Neural progenitor cell (in vitro differentiated cells): ENCODE results near the gene SIRPA. TPM values are rescaled to one million over a fixed set of nuclear protein-coding genes. Genes with fewer than 3 reads are reported as not detected.

Source experiments
- DNase-seq: peaks from one replicate; pipeline ENCODE4 v3.0.0-alpha.2; 2016; ENCODE audit warnings: low spot score
- H2AFZ ChIP-seq: fragments of 200-600 bp; sonication (generic); replicated peaks from 2 replicates; pipeline ENCODE4 v1.6.1; 2016; ENCODE audit warnings: antibody characterized with exemption
- H3F3A ChIP-seq: fragments of 200-600 bp; sonication (generic); 2 replicates; pipeline ENCODE4 v1.6.1; 2016; ENCODE audit warnings: antibody characterized with exemption, low read depth
- H3K27ac ChIP-seq: fragments of 200-600 bp; sonication (generic); 2 replicates; pipeline ENCODE4 v1.5.1; 2016; ENCODE audit warnings: mild to moderate bottlenecking
- H3K27me3 ChIP-seq: fragments of 200-600 bp; sonication (generic); 2 replicates; pipeline ENCODE4 v1.6.1; 2016; ENCODE audit warnings: mild to moderate bottlenecking, moderate library complexity
- H3K36me3 ChIP-seq: fragments of 200-600 bp; sonication (generic); 2 replicates; pipeline ENCODE4 v1.5.1; 2016
- H3K4me1 ChIP-seq: fragments of 200-600 bp; sonication (generic); 2 replicates; pipeline ENCODE4 v1.6.1; 2016; ENCODE audit warnings: mixed run types
- H3K4me2 ChIP-seq: fragments of 200-600 bp; sonication (generic); 2 replicates; pipeline ENCODE4 v1.6.1; 2016
- H3K4me3 ChIP-seq: fragments of 200-600 bp; sonication (generic); 2 replicates; pipeline ENCODE4 v1.5.1; 2016
- H3K79me2 ChIP-seq: fragments of 200-600 bp; sonication (generic); 2 replicates; pipeline ENCODE4 v1.6.1; 2016; ENCODE audit warnings: low read depth
- H3K9ac ChIP-seq: fragments of 200-600 bp; sonication (generic); 2 replicates; pipeline ENCODE4 v1.6.1; 2016
- H3K9me3 ChIP-seq: fragments of 200-600 bp; sonication (generic); 2 replicates; pipeline ENCODE4 v1.5.1; 2016; ENCODE audit warnings: low read depth
- H4K20me1 ChIP-seq: fragments of 200-600 bp; sonication (generic); 2 replicates; pipeline ENCODE4 v1.6.1; 2016; ENCODE audit warnings: low read depth
- H3K27ac Mint-ChIP-seq: 3 replicates; pipeline ENCODE4 v1.8.0; 2021; ENCODE audit warnings: mixed read lengths
- H3K27me3 Mint-ChIP-seq: 2 replicates; pipeline ENCODE4 v1.8.0; 2022; ENCODE audit warnings: low read depth, mild to moderate bottlenecking, inconsistent platforms, moderate library complexity, mixed read lengths; ENCODE audit not compliant: insufficient read depth
- H3K36me3 Mint-ChIP-seq: 3 replicates; pipeline ENCODE4 v1.8.0; 2021; ENCODE audit warnings: mixed read lengths
- H3K4me1 Mint-ChIP-seq: 3 replicates; pipeline ENCODE4 v1.8.0; 2021; ENCODE audit warnings: mixed read lengths
- H3K4me3 Mint-ChIP-seq: 3 replicates; pipeline ENCODE4 v1.8.0; 2021; ENCODE audit warnings: mild to moderate bottlenecking, moderate library complexity, mixed read lengths
- H3K9me3 Mint-ChIP-seq: 3 replicates; pipeline ENCODE4 v1.8.0; 2020; ENCODE audit warnings: mixed read lengths
- CTCF ChIP-seq: fragments of 200-600 bp; sonication (generic); IDR thresholded peaks from 2 replicates; pipeline ENCODE4 v1.5.1; 2017; ENCODE audit warnings: antibody characterized with exemption, mild to moderate bottlenecking
- EZH2 ChIP-seq: fragments of 200-600 bp; sonication (generic); IDR thresholded peaks from 2 replicates; pipeline ENCODE4 v1.6.1; 2017; ENCODE audit warnings: antibody characterized with exemption, mild to moderate bottlenecking, moderate library complexity
- EZH2phosphoT487 ChIP-seq: fragments of 200-600 bp; sonication (generic); IDR thresholded peaks from 2 replicates; pipeline ENCODE4 v1.6.1; 2017; ENCODE audit warnings: antibody characterized with exemption
- total RNA-seq: library from RNA; depleted of rRNA; stranded (reverse); fragments of >200 nt; gene quantifications from 2 replicates; pipeline ENCODE4 v1.2.3, GENCODE V29; 2015; ENCODE audit warnings: low replicate concordance

The SIRPA gene
- total RNA-seq, 1 donor from 2014 or later = 5.1 TPM

- TF ChIP-seq EZH2 (no peak), EZH2phosphoT487 (no peak), CTCF (no peak)
- H3K4me1 Mint-ChIP-seq = peaks cover 39% of the 10 kb centered on the region
- H3K27me3 ChIP-seq = no peaks in the 10 kb centered on the region
These were observed 58.4 kb downstream of the SIRPA start for GRCh38 chr20:1953621-1954020.

GRCh38 chr20:1955217-1955616, 60.0 kb downstream of the SIRPA start:
- Mint-ChIP-seq H3K4me3 (no peak overlapping the region), H3K27ac (no peak overlapping the region), H3K9me3 (no peaks in the 10 kb centered on the region), H3K4me1 (peaks cover 23% of the 10 kb centered on the region), H3K27me3 (peaks cover 2% of the 10 kb centered on the region), H3K36me3 (no peaks in the 10 kb centered on the region)
- Histone ChIP-seq H3K4me2 (no peak overlapping the region), H3K4me1 (peaks cover 20% of the 10 kb centered on the region), H2AFZ (no peak overlapping the region), H3F3A (peaks cover 14% of the 10 kb centered on the region), H3K4me3 (no peak overlapping the region), H3K27me3 (no peaks in the 10 kb centered on the region), H3K9me3 (no peaks in the 10 kb centered on the region), H3K36me3 (no peaks in the 10 kb centered on the region), H4K20me1 (no peaks in the 10 kb centered on the region), H3K27ac (no peak overlapping the region), H3K79me2 (no peaks in the 10 kb centered on the region), H3K9ac (no peak overlapping the region)
- peak; percentile 25 for DNase-seq
- no peak for TF ChIP-seq EZH2

More at GRCh38 chr20:1953621-1954020, 58.4 kb downstream of the SIRPA start:
- Mint-ChIP-seq H3K9me3 (no peaks in the 10 kb centered on the region), H3K27ac (no peak overlapping the region), H3K4me3 (no peak overlapping the region), H3K36me3 (no peaks in the 10 kb centered on the region), H3K27me3 (peaks cover 2% of the 10 kb centered on the region)
- no peak overlapping the region for H3K27ac ChIP-seq
- H3K9ac ChIP-seq = no peak overlapping the region
- no peak for DNase-seq
- no peak overlapping the region for H3K4me3 ChIP-seq
- H2AFZ ChIP-seq = no peak overlapping the region
- H3K36me3 ChIP-seq = no peaks in the 10 kb centered on the region
- H3K79me2 ChIP-seq = no peaks in the 10 kb centered on the region
- no peaks in the 10 kb centered on the region for H4K20me1 ChIP-seq
- peaks cover 30% of the 10 kb centered on the region for H3F3A ChIP-seq
- no peak overlapping the region for H3K4me2 ChIP-seq
- H3K4me1 ChIP-seq = peaks cover 36% of the 10 kb centered on the region
- no peaks in the 10 kb centered on the region for H3K9me3 ChIP-seq

GRCh38 chr20:1958426-1958825, 63.2 kb downstream of the SIRPA start:
- Mint-ChIP-seq H3K27me3 (no peaks in the 10 kb centered on the region), H3K9me3 (no peaks in the 10 kb centered on the region), H3K4me3 (no peak overlapping the region), H3K27ac (no peak overlapping the region), H3K36me3 (no peaks in the 10 kb centered on the region), H3K4me1 (peaks cover 8% of the 10 kb centered on the region)
- H3K27me3 ChIP-seq = peaks cover under 1% of the 10 kb centered on the region
- H3K27ac ChIP-seq = no peak overlapping the region
- peaks cover 4% of the 10 kb centered on the region for H3K4me1 ChIP-seq
- no peaks in the 10 kb centered on the region for H3K36me3 ChIP-seq
- no peaks in the 10 kb centered on the region for H4K20me1 ChIP-seq
- no peak overlapping the region for H2AFZ ChIP-seq
- no peak for DNase-seq
- H3K4me2 ChIP-seq = no peak overlapping the region
- no peak overlapping the region for H3K4me3 ChIP-seq
- TF ChIP-seq EZH2 (no peak), CTCF (no peak), EZH2phosphoT487 (no peak)
- no peak overlapping the region for H3K9ac ChIP-seq
- H3F3A ChIP-seq = peaks cover 6% of the 10 kb centered on the region
- no peaks in the 10 kb centered on the region for H3K79me2 ChIP-seq
- H3K9me3 ChIP-seq = no peaks in the 10 kb centered on the region

GRCh38 chr20:1959156-1959555, 63.9 kb downstream of the SIRPA start:
- Mint-ChIP-seq H3K27me3 (no peaks in the 10 kb centered on the region), H3K4me1 (peaks cover 7% of the 10 kb centered on the region), H3K36me3 (no peaks in the 10 kb centered on the region), H3K4me3 (no peak overlapping the region), H3K9me3 (no peaks in the 10 kb centered on the region), H3K27ac (no peak overlapping the region)
- no peak overlapping the region for H3K4me2 ChIP-seq
- H3K4me3 ChIP-seq = no peak overlapping the region
- peaks cover 4% of the 10 kb centered on the region for H3K4me1 ChIP-seq
- H3K79me2 ChIP-seq = no peaks in the 10 kb centered on the region
- H3K27ac ChIP-seq = no peak overlapping the region
- H3K9me3 ChIP-seq = no peaks in the 10 kb centered on the region
- DNase-seq = no peak
- no peaks in the 10 kb centered on the region for H4K20me1 ChIP-seq
- no peaks in the 10 kb centered on the region for H3K36me3 ChIP-seq
- TF ChIP-seq CTCF (no peak), EZH2 (no peak), EZH2phosphoT487 (no peak)
- H3K27me3 ChIP-seq = peaks cover 7% of the 10 kb centered on the region
- no peak overlapping the region for H2AFZ ChIP-seq
- H3K9ac ChIP-seq = no peak overlapping the region
- H3F3A ChIP-seq = peaks cover 6% of the 10 kb centered on the region
